ENCODE measurements around the gene ANKRD33.

DNA sequence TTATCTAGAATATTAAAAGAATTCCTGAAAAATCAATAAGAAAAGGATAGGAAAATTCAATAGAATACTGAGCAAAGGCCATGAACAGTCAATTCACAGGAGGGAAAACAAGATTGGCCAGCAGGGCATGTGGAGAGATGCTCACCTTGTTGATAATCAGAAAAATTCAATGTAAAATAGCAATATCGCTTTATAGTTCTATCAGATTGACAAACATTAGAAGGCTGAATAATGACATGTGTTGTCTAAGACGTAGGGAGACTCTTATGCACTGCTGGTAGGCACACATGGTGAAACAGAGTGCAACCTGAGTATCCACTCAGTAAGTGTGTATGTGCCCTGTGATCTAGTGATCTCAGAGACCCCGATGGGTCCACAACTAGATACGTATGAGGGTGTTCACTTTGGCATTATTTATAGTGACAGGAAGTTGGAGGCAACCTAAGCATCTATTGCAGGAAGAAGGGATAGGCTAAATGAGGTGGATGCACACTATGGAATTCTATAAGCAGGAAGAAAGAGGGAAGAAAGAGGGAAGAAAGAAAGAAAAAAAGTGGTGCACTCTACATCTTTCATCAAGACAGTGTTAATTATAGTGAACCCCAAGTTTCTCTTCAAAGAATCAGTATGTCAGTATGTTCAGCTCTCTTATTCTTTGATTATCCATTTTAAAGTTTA lies 3.8 kb upstream of the ANKRD33 start:
- TF ChIP-seq CTCF (IDR thresholded peaks at IDR 0.05; ENCODE audit: low read length) (no peak), EZH2 (optimal IDR thresholded peaks at IDR 0.05; ENCODE audit: low read depth, low read length) (no peak), EZH2phosphoT487 (IDR thresholded peaks at IDR 0.05; ENCODE audit: low read length) (no peak)
